GM23248 (cell line): ENCODE measurements around the gene RBMS3.
"Not testable (repeated sequence)": the region's sequence is repeated elsewhere in the genome, so short reads cannot be mapped to it uniquely, and the experiment has no call there.

Source experiments
- EZH2 ChIP-seq: fragments of 200-600 bp; sonication (generic); IDR thresholded peaks from 2 replicates; pipeline ENCODE4 v1.6.1; 2018; ENCODE audit warnings: antibody characterized with exemption, mild to moderate bottlenecking; ENCODE audit not compliant: insufficient read depth, poor library complexity, severe bottlenecking
- EZH2phosphoT487 ChIP-seq: fragments of 200-600 bp; sonication (generic); IDR thresholded peaks from 2 replicates; pipeline ENCODE4 v1.6.1; 2018; ENCODE audit warnings: antibody characterized with exemption, moderate library complexity, mild to moderate bottlenecking, low read depth; ENCODE audit not compliant: insufficient read depth

DNA sequence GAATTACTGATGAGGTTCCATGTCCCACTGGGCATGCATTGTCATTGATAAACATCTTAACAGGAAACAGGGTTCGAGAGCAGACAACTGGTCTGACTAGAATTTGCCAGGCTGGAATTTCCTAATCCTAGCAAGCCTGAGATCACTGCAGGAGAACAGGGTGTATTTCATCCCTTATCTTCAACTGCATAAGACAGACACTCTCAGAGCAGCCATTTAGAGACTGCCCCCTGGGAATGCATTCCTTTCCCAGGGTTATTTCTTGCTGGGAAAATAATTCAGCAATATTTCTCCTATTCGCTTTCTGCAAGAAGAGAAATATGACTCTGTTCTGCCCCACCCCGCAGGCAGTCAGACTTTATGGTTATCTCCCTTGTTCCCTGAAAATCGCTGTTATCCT is 113.1 kb downstream of the RBMS3 start:
- not testable (repeated sequence) for TF ChIP-seq EZH2phosphoT487, EZH2
